Dendritic cell treated with granulocyte-macrophage colony-stimulating factor and Interleukin-4, amounts not matched to agents 40 ng/mL and 50 ng/mL, for 4 days (primary cell): ENCODE results near the gene TOPAZ1.

Experiments used
- H3K27ac Mint-ChIP-seq: one replicate; pipeline ENCODE4 v1.8.0; 2022; ENCODE audit warnings: mild to moderate bottlenecking, mixed read lengths
- H3K27me3 Mint-ChIP-seq: one replicate; pipeline ENCODE4 v1.8.0; 2022; ENCODE audit warnings: mild to moderate bottlenecking, mixed read lengths
- H3K36me3 Mint-ChIP-seq: one replicate; pipeline ENCODE4 v1.8.0; 2022; ENCODE audit warnings: low read depth, mixed read lengths
- H3K4me1 Mint-ChIP-seq: one replicate; pipeline ENCODE4 v1.8.0; 2022; ENCODE audit warnings: low read depth, mixed read lengths
- H3K4me3 Mint-ChIP-seq: one replicate; pipeline ENCODE4 v1.8.0; 2022; ENCODE audit warnings: mild to moderate bottlenecking, moderate library complexity, mixed read lengths
- H3K9me3 Mint-ChIP-seq: one replicate; pipeline ENCODE4 v1.8.0; 2022; ENCODE audit warnings: mixed read lengths
- intact Hi-C: fragments of 100-400 bp; cut with micrococcal nuclease; formaldehyde crosslinking; loops from one replicate; pipeline ENCODE4 v1.15.0; 2022

TOPAZ1 gene

GRCh38 chr3:44353355-44353924 is 111.8 kb downstream of the TOPAZ1 start:
- H3K36me3 Mint-ChIP-seq: peaks cover 53% of the 10 kb centered on the region
- no peaks in the 10 kb centered on the region for H3K27me3 Mint-ChIP-seq
- H3K4me1 Mint-ChIP-seq: peaks cover 29% of the 10 kb centered on the region
- no peak overlapping the region for H3K4me3 Mint-ChIP-seq
- no peak overlapping the region for H3K27ac Mint-ChIP-seq
- no peaks in the 10 kb centered on the region for H3K9me3 Mint-ChIP-seq
- intact Hi-C loops: no loop called here

- peaks cover 12% of the 10 kb centered on the region for H3K4me1 Mint-ChIP-seq
- H3K27me3 Mint-ChIP-seq: no peaks in the 10 kb centered on the region
- H3K9me3 Mint-ChIP-seq: no peaks in the 10 kb centered on the region
- no peak overlapping the region for H3K4me3 Mint-ChIP-seq
- no peak overlapping the region for H3K27ac Mint-ChIP-seq
- peaks cover 72% of the 10 kb centered on the region for H3K36me3 Mint-ChIP-seq
- intact Hi-C loops: no loop called here
Observed at GRCh38 chr3:44355362-44356033, 113.8 kb downstream of the TOPAZ1 start.

GRCh38 chr3:44359146-44359751 is 117.6 kb downstream of the TOPAZ1 start:
- H3K27ac Mint-ChIP-seq: no peak overlapping the region

GRCh38 chr3:44363591-44363990 is 121.9 kb downstream of the TOPAZ1 start:
- Mint-ChIP-seq H3K36me3 (peaks cover 41% of the 10 kb centered on the region), H3K27me3 (no peaks in the 10 kb centered on the region), H3K9me3 (no peaks in the 10 kb centered on the region), H3K4me3 (no peak overlapping the region), H3K27ac (no peak overlapping the region), H3K4me1 (no peaks in the 10 kb centered on the region)
- intact Hi-C loops: no loop called here

More at GRCh38 chr3:44359146-44359751, 117.6 kb downstream of the TOPAZ1 start:
- intact Hi-C loops: no loop called here
- peaks cover 12% of the 10 kb centered on the region for H3K4me1 Mint-ChIP-seq
- H3K27me3 Mint-ChIP-seq: no peaks in the 10 kb centered on the region
- H3K36me3 Mint-ChIP-seq: peaks cover 57% of the 10 kb centered on the region
- no peak overlapping the region for H3K4me3 Mint-ChIP-seq
- H3K9me3 Mint-ChIP-seq: no peaks in the 10 kb centered on the region

- no peaks in the 10 kb centered on the region for H3K9me3 Mint-ChIP-seq
- peaks cover 46% of the 10 kb centered on the region for H3K36me3 Mint-ChIP-seq
Observed at GRCh38 chr3:44365952-44366351, 124.3 kb downstream of the TOPAZ1 start.

GRCh38 chr3:44375450-44375849 is 133.8 kb downstream of the TOPAZ1 start:
- no peaks in the 10 kb centered on the region for H3K4me1 Mint-ChIP-seq
- intact Hi-C loops: no loop called here
- peaks cover 41% of the 10 kb centered on the region for H3K36me3 Mint-ChIP-seq
- no peak overlapping the region for H3K4me3 Mint-ChIP-seq
- no peaks in the 10 kb centered on the region for H3K27me3 Mint-ChIP-seq
- H3K27ac Mint-ChIP-seq: no peak overlapping the region
- peaks cover 49% of the 10 kb centered on the region for H3K9me3 Mint-ChIP-seq

More at GRCh38 chr3:44365952-44366351, 124.3 kb downstream of the TOPAZ1 start:
- Mint-ChIP-seq H3K4me1 (no peaks in the 10 kb centered on the region), H3K27me3 (no peaks in the 10 kb centered on the region), H3K27ac (no peak overlapping the region), H3K4me3 (no peak overlapping the region)
- intact Hi-C loops: no loop called here
